Endodermal cell (in vitro differentiated cells): ENCODE data around the gene STXBP6. TPM values are rescaled to one million over a fixed set of nuclear protein-coding genes. Genes with fewer than 3 reads are reported as not detected.

ENCODE experiments used
- DNase-seq: peaks from one replicate; pipeline ENCODE4 v3.0.0-alpha.2; 2017
- H3K27ac ChIP-seq: 2 replicates; pipeline ENCODE4 v1.5.1; 2013; ENCODE audit warnings: mild to moderate bottlenecking, low read depth, low read length, moderate library complexity
- H3K27me3 ChIP-seq: 2 replicates; pipeline ENCODE4 v1.6.1; 2013; ENCODE audit warnings: mild to moderate bottlenecking, low read length, moderate library complexity; ENCODE audit not compliant: insufficient read depth, control insufficient read depth, poor library complexity, severe bottlenecking
- H3K36me3 ChIP-seq: 2 replicates; pipeline ENCODE4 v1.7.0; 2013; ENCODE audit warnings: mild to moderate bottlenecking, low read length, moderate library complexity; ENCODE audit not compliant: control insufficient read depth, insufficient read depth
- H3K4me1 ChIP-seq: one replicate; pipeline ENCODE4 v1.7.0; 2013; ENCODE audit warnings: low read length; ENCODE audit not compliant: control insufficient read depth, insufficient read depth
- H3K4me3 ChIP-seq: 2 replicates; pipeline ENCODE4 v1.5.1; 2013; ENCODE audit warnings: mild to moderate bottlenecking, low read length, moderate library complexity
- H3K9ac ChIP-seq: 2 replicates; pipeline ENCODE4 v1.6.1; 2013; ENCODE audit warnings: mild to moderate bottlenecking, low read length, moderate library complexity; ENCODE audit not compliant: poor library complexity, severe bottlenecking; ENCODE audit errors: extremely low read depth
- H3K9me3 ChIP-seq: 2 replicates; pipeline ENCODE4 v1.6.1; 2013; ENCODE audit warnings: mild to moderate bottlenecking, low read length, moderate library complexity; ENCODE audit not compliant: control insufficient read depth
- H3K27ac Mint-ChIP-seq: 2 replicates; pipeline ENCODE4 v1.8.0; 2020; ENCODE audit warnings: mixed read lengths
- H3K27me3 Mint-ChIP-seq: 2 replicates; pipeline ENCODE4 v1.8.0; 2021; ENCODE audit warnings: mild to moderate bottlenecking, mixed read lengths; ENCODE audit not compliant: insufficient read depth
- H3K36me3 Mint-ChIP-seq: 2 replicates; pipeline ENCODE4 v1.8.0; 2020; ENCODE audit warnings: low read depth, mixed read lengths
- H3K4me1 Mint-ChIP-seq: 2 replicates; pipeline ENCODE4 v1.8.0; 2020; ENCODE audit warnings: mixed read lengths
- H3K4me3 Mint-ChIP-seq: 2 replicates; pipeline ENCODE4 v1.8.0; 2020; ENCODE audit warnings: mild to moderate bottlenecking, moderate library complexity, mixed read lengths
- H3K9me3 Mint-ChIP-seq: 2 replicates; pipeline ENCODE4 v1.8.0; 2020; ENCODE audit warnings: mild to moderate bottlenecking, mixed read lengths
- WGBS, 2 experiments: methylation state at CpG; one replicate each; pipeline versions ENCODE4 v1.1.5 to v1.1.7; 2013; ENCODE audit warnings: missing lambda C conversion rate in 2 of 2, mixed read lengths in 1 of 2; ENCODE audit not compliant: insufficient coverage in 1 of 2, insufficient read length in 1 of 2; 5-methylcytosine and 5-hydroxymethylcytosine counted together
- total RNA-seq, 2 donors: library from RNA; stranded (reverse); fragmentation: NEBNext Ultra II Directional in 1 of 2; extraction: Animal tissue kit (Norgen Biotek cat#: 25700) in 1 of 2; gene quantifications; 2 replicates in 1 of 2; 3 replicates in 1 of 2; pipeline ENCODE4 v1.2.1, GENCODE V29; 2021
- TF ChIP-seq, protein P1 (sequence below): fragments of 200-600 bp; sonication (generic); conservative IDR thresholded peaks from 2 replicates; pipeline ENCODE4 v1.5.0; 2021; ENCODE audit warnings: antibody characterized with exemption, mild to moderate bottlenecking

The STXBP6 gene
- total RNA-seq, 2 donors from 2014 or later, result 0.64 to 1.5 TPM

- TF ChIP-seq, protein P1, sequence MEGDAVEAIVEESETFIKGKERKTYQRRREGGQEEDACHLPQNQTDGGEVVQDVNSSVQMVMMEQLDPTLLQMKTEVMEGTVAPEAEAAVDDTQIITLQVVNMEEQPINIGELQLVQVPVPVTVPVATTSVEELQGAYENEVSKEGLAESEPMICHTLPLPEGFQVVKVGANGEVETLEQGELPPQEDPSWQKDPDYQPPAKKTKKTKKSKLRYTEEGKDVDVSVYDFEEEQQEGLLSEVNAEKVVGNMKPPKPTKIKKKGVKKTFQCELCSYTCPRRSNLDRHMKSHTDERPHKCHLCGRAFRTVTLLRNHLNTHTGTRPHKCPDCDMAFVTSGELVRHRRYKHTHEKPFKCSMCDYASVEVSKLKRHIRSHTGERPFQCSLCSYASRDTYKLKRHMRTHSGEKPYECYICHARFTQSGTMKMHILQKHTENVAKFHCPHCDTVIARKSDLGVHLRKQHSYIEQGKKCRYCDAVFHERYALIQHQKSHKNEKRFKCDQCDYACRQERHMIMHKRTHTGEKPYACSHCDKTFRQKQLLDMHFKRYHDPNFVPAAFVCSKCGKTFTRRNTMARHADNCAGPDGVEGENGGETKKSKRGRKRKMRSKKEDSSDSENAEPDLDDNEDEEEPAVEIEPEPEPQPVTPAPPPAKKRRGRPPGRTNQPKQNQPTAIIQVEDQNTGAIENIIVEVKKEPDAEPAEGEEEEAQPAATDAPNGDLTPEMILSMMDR, result no peak
- no peaks in the 10 kb centered on the region for H3K27me3 Mint-ChIP-seq
- no peaks in the 10 kb centered on the region for H3K9me3 Mint-ChIP-seq
- H3K36me3 Mint-ChIP-seq, result no peaks in the 10 kb centered on the region
- no peak overlapping the region for H3K4me3 Mint-ChIP-seq
- no peaks in the 10 kb centered on the region for H3K27me3 ChIP-seq
- no peaks in the 10 kb centered on the region for H3K9me3 ChIP-seq
- DNase-seq, result no peak
- H3K9ac ChIP-seq, result no peak overlapping the region
- H3K36me3 ChIP-seq, result no peaks in the 10 kb centered on the region
- peaks cover 26% of the 10 kb centered on the region for H3K4me1 Mint-ChIP-seq
- H3K27ac Mint-ChIP-seq, result no peak overlapping the region
- no peaks in the 10 kb centered on the region for H3K4me1 ChIP-seq
- no peak overlapping the region for H3K27ac ChIP-seq
- no peak overlapping the region for H3K4me3 ChIP-seq
- 88 to 100% methylated on average over 1 to 2 of the region's 2 CpGs for WGBS, 2 experiments
Observed at GRCh38 chr14:24954700-24955037, 95.3 kb downstream of the STXBP6 start.

DNA sequence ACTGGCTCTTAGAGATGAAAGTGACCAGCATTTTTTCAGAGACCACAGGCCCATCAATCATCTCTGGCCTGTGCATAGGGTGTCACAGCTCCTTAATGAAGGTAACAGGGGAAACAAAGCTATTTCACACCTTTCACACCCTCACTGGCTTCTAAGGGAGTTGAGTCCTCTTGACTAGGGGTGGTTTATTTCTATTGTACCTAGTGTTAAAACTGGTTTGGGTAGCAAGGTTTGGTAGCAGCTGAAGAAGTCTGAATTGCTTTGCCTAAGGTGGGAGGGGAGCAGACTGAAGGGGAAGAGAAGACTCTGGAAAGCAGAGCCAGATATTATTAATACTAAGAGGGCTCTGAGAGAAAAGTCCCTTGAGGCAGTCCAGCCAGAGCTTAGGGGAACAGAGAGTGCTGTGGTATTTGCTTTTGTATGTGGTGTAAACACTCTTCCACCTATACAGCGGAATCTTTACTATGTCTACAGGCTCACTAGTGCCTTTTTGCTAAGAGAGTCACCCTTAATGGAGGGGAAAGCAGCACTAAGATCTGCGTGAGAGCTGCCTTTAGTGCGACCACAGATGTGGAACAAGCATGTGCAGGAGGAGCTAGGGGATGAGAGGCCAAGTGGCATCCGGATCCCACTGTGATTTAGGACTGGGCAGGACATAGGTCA lies 95.8 kb downstream of the STXBP6 start:
- H3K27ac Mint-ChIP-seq, result no peak overlapping the region
- H3K36me3 ChIP-seq, result no peaks in the 10 kb centered on the region
- no peak overlapping the region for H3K4me3 Mint-ChIP-seq
- no peaks in the 10 kb centered on the region for H3K4me1 ChIP-seq
- H3K27me3 Mint-ChIP-seq, result no peaks in the 10 kb centered on the region
- no peak overlapping the region for H3K9ac ChIP-seq
- WGBS, 2 experiments, result 87 to 91% methylated on average over 3 to 4 of the region's 4 CpGs
- H3K9me3 Mint-ChIP-seq, result no peaks in the 10 kb centered on the region
- peaks cover 26% of the 10 kb centered on the region for H3K4me1 Mint-ChIP-seq
- H3K27ac ChIP-seq, result no peak overlapping the region
- TF ChIP-seq, protein P1, result no peak
- H3K36me3 Mint-ChIP-seq, result no peaks in the 10 kb centered on the region
- DNase-seq, result no peak
- no peaks in the 10 kb centered on the region for H3K9me3 ChIP-seq
- no peaks in the 10 kb centered on the region for H3K27me3 ChIP-seq
- H3K4me3 ChIP-seq, result no peak overlapping the region

DNA sequence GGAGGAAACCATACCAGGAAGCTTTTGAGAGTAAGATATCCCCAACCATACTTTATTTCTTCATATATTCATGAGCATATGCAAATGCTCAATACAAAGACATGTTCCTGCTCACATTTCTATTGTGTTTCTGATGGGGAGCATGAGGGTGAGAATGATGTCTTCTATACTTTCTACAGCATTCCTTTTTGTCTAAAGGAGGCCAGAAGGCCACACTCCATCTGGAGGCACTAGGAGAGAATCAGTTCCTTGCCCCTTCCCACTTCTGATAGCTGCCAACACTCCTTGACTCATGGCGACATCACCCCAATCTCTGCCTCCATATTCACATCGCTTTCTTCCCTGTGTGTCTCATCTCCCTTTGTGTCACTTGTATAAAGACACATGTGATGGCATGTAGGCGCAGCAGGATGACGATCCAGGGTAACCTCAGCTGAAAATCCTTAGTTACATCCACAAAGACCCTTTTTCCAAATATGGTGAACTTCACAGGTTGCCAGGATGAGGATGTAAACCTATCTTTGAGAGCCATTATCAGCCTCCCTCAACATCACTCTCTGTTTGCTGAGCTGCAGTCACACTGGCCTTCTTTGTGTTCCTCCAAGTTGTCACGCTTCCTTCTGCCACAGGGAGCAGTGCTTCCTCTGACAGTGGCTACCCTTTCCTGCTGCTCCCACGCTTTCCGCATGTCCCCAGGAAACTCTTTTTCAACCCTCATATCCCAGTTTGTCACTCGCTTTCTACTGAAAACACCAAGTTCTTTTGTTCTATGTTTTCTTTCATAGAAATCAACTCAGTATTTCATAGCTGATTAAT lies 96.9 kb downstream of the STXBP6 start:
- H3K9me3 Mint-ChIP-seq, result no peaks in the 10 kb centered on the region
- no peaks in the 10 kb centered on the region for H3K27me3 ChIP-seq
- no peak overlapping the region for H3K27ac ChIP-seq
- no peaks in the 10 kb centered on the region for H3K36me3 Mint-ChIP-seq
- no peaks in the 10 kb centered on the region for H3K36me3 ChIP-seq
- peaks cover 34% of the 10 kb centered on the region for H3K4me1 Mint-ChIP-seq
- no peak overlapping the region for H3K4me3 ChIP-seq
- no peaks in the 10 kb centered on the region for H3K4me1 ChIP-seq
- peak; percentile 83 for DNase-seq
- WGBS, 2 experiments, result 89 to 90% methylated on average over 8 of the region's 8 CpGs
- H3K4me3 Mint-ChIP-seq, result no peak overlapping the region
- H3K9ac ChIP-seq, result no peak overlapping the region
- no peaks in the 10 kb centered on the region for H3K9me3 ChIP-seq
- TF ChIP-seq, protein P1, result peak; percentile 75
- no peaks in the 10 kb centered on the region for H3K27me3 Mint-ChIP-seq
- H3K27ac Mint-ChIP-seq, result no peak overlapping the region
